SK-N-MC (cell line): Measurements from ENCODE around the gene ANKFN1.

Experiments used
- DNase-seq: peaks from one replicate; pipeline ENCODE4 v3.0.0-alpha.2; 2011; ENCODE audit warnings: low read depth, low spot score
- H3K27ac ChIP-seq: fragments of 200-600 bp; sonication (generic); 2 replicates; pipeline ENCODE4 v1.5.1; 2016; ENCODE audit warnings: mixed run types
- H3K36me3 ChIP-seq: fragments of 200-600 bp; sonication (generic); 2 replicates; pipeline ENCODE4 v1.6.1; 2017; ENCODE audit warnings: antibody characterized with exemption, low read length, mixed read lengths; ENCODE audit not compliant: insufficient read depth
- H3K4me3 ChIP-seq: fragments of 200-600 bp; sonication (generic); 2 replicates; pipeline ENCODE4 v1.5.1; 2016
- H3K9ac ChIP-seq: fragments of 200-600 bp; sonication (generic); 2 replicates; pipeline ENCODE4 v1.8.0; 2017; ENCODE audit warnings: mixed run types, mixed read lengths; ENCODE audit not compliant: insufficient read length
- H3K9me3 ChIP-seq: fragments of 200-600 bp; sonication (generic); 2 replicates; pipeline ENCODE4 v1.6.1; 2017; ENCODE audit warnings: low read depth, mild to moderate bottlenecking, antibody characterized with exemption, low read length, moderate library complexity, mixed read lengths
- EZH2 ChIP-seq: fragments of 200-600 bp; sonication (generic); IDR thresholded peaks from one replicate; pipeline ENCODE4 v1.6.1; 2017; ENCODE audit warnings: antibody characterized with exemption
- FOXP2 ChIP-seq: optimal IDR thresholded peaks from 2 replicates; pipeline ENCODE3; 2011; ENCODE audit warnings: mild to moderate bottlenecking, moderate library complexity; ENCODE audit not compliant: insufficient read depth; ENCODE audit errors: extremely low read length, control extremely low read depth
- POLR2AphosphoS5 ChIP-seq: IDR thresholded peaks from 2 replicates; pipeline ENCODE4 v1.6.1; 2012; ENCODE audit warnings: mild to moderate bottlenecking, low read depth, low read length, borderline replicate concordance

The ANKFN1 gene

GRCh38 chr17:56289321-56289720 is 136.0 kb downstream of the ANKFN1 start:
- no peaks in the 10 kb centered on the region for H3K36me3 ChIP-seq
- H3K9me3 ChIP-seq = no peaks in the 10 kb centered on the region
- TF ChIP-seq FOXP2 (no peak), EZH2 (no peak), POLR2AphosphoS5 (no peak)
- H3K27ac ChIP-seq = no peak overlapping the region
- H3K9ac ChIP-seq = no peak overlapping the region
- DNase-seq = no peak
- no peak overlapping the region for H3K4me3 ChIP-seq

- TF ChIP-seq FOXP2 = no peak
- no peak for TF ChIP-seq EZH2
- TF ChIP-seq POLR2AphosphoS5 = no peak
- no peak for DNase-seq
- no peak overlapping the region for H3K9ac ChIP-seq
- H3K4me3 ChIP-seq = no peak overlapping the region
- no peaks in the 10 kb centered on the region for H3K36me3 ChIP-seq
- H3K27ac ChIP-seq = no peak overlapping the region
- H3K9me3 ChIP-seq = no peaks in the 10 kb centered on the region
These were observed 137.0 kb downstream of the ANKFN1 start for GRCh38 chr17:56290101-56290801.

GRCh38 chr17:56290802-56291118 is 137.5 kb downstream of the ANKFN1 start:
- no peak for DNase-seq
- H3K27ac ChIP-seq = no peak overlapping the region
- H3K36me3 ChIP-seq = no peaks in the 10 kb centered on the region
- no peak overlapping the region for H3K4me3 ChIP-seq
- H3K9me3 ChIP-seq = no peaks in the 10 kb centered on the region
- TF ChIP-seq EZH2 (no peak), FOXP2 (no peak), POLR2AphosphoS5 (no peak)
- H3K9ac ChIP-seq = no peak overlapping the region

- DNase-seq = no peak
- Histone ChIP-seq H3K4me3 (no peak overlapping the region), H3K36me3 (no peaks in the 10 kb centered on the region), H3K9ac (no peak overlapping the region), H3K9me3 (no peaks in the 10 kb centered on the region), H3K27ac (no peak overlapping the region)
- no peak for TF ChIP-seq FOXP2
- no peak for TF ChIP-seq EZH2
- no peak for TF ChIP-seq POLR2AphosphoS5
These were observed 138.0 kb downstream of the ANKFN1 start for GRCh38 chr17:56291226-56291805.

- Histone ChIP-seq H3K27ac (no peak overlapping the region), H3K4me3 (no peak overlapping the region), H3K36me3 (no peaks in the 10 kb centered on the region), H3K9ac (no peak overlapping the region), H3K9me3 (no peaks in the 10 kb centered on the region)
- no peak for DNase-seq
- TF ChIP-seq EZH2 = no peak
- no peak for TF ChIP-seq FOXP2
- no peak for TF ChIP-seq POLR2AphosphoS5
These were observed 138.7 kb downstream of the ANKFN1 start for GRCh38 chr17:56292010-56292409.

- H3K9me3 ChIP-seq = no peaks in the 10 kb centered on the region
- no peak for DNase-seq
- no peaks in the 10 kb centered on the region for H3K36me3 ChIP-seq
- no peak overlapping the region for H3K9ac ChIP-seq
- no peak overlapping the region for H3K4me3 ChIP-seq
- H3K27ac ChIP-seq = no peak overlapping the region
- TF ChIP-seq EZH2 = no peak
- no peak for TF ChIP-seq POLR2AphosphoS5
- TF ChIP-seq FOXP2 = no peak
These were observed 139.3 kb downstream of the ANKFN1 start for GRCh38 chr17:56292578-56292977.

GRCh38 chr17:56297184-56297583 is 143.9 kb downstream of the ANKFN1 start:
- no peak for TF ChIP-seq EZH2
- TF ChIP-seq FOXP2 = no peak
- no peak for TF ChIP-seq POLR2AphosphoS5
- no peak overlapping the region for H3K9ac ChIP-seq
- no peaks in the 10 kb centered on the region for H3K36me3 ChIP-seq
- H3K9me3 ChIP-seq = no peaks in the 10 kb centered on the region
- no peak overlapping the region for H3K4me3 ChIP-seq
- no peak overlapping the region for H3K27ac ChIP-seq
- no peak for DNase-seq

GRCh38 chr17:56298846-56299245 is 145.6 kb downstream of the ANKFN1 start:
- H3K9me3 ChIP-seq = no peaks in the 10 kb centered on the region
- H3K36me3 ChIP-seq = no peaks in the 10 kb centered on the region
- H3K9ac ChIP-seq = no peak overlapping the region
- no peak for TF ChIP-seq POLR2AphosphoS5
- TF ChIP-seq FOXP2 = no peak
- TF ChIP-seq EZH2 = no peak
- H3K4me3 ChIP-seq = no peak overlapping the region
- no peak overlapping the region for H3K27ac ChIP-seq
- no peak for DNase-seq

- TF ChIP-seq EZH2 = no peak
- TF ChIP-seq POLR2AphosphoS5 = no peak
- TF ChIP-seq FOXP2 = no peak
These were observed 146.9 kb downstream of the ANKFN1 start for GRCh38 chr17:56300144-56300543.

More at GRCh38 chr17:56300144-56300543, 146.9 kb downstream of the ANKFN1 start:
- Histone ChIP-seq H3K9ac (no peak overlapping the region), H3K9me3 (no peaks in the 10 kb centered on the region), H3K27ac (no peak overlapping the region), H3K36me3 (no peaks in the 10 kb centered on the region), H3K4me3 (no peak overlapping the region)
- no peak for DNase-seq
